SK-N-SH (cell line): ENCODE results near the gene CTDP1.

ENCODE experiments used
- CHD2 ChIP-seq: fragments of 150-350 bp; IDR thresholded peaks from 2 replicates; pipeline ENCODE4 v1.6.1; 2018; ENCODE audit warnings: low read length; ENCODE audit not compliant: partially characterized antibody
- ELF1 ChIP-seq: IDR thresholded peaks from 2 replicates; pipeline ENCODE4 v1.4.0; 2012
- EZH2phosphoT487 ChIP-seq: fragments of 200-600 bp; sonication (generic); IDR thresholded peaks from 2 replicates; pipeline ENCODE4 v1.6.1; 2017; ENCODE audit warnings: low read depth, mixed run types, mild to moderate bottlenecking, antibody characterized with exemption, moderate library complexity, borderline replicate concordance
- FOXM1 ChIP-seq: IDR thresholded peaks from 2 replicates; pipeline ENCODE4 v1.4.0; 2012; ENCODE audit warnings: low read depth, mild to moderate bottlenecking
- GABPA ChIP-seq: IDR thresholded peaks from 2 replicates; pipeline ENCODE4 v1.4.0; 2012; ENCODE audit warnings: low read depth, mild to moderate bottlenecking
- MEF2A ChIP-seq: IDR thresholded peaks from 2 replicates; pipeline ENCODE4 v1.4.0; 2012; ENCODE audit warnings: low read depth, borderline replicate concordance
- POLR2AphosphoS5 ChIP-seq: IDR thresholded peaks from 2 replicates; pipeline ENCODE4 v1.6.1; 2012; ENCODE audit warnings: low read depth, low read length
- RAD21 ChIP-seq: IDR thresholded peaks from 2 replicates; pipeline ENCODE4 v1.6.1; 2012; ENCODE audit warnings: mild to moderate bottlenecking, low read length
- SIN3A ChIP-seq: IDR thresholded peaks from 2 replicates; pipeline ENCODE4 v1.6.1; 2012; ENCODE audit warnings: low read depth, mild to moderate bottlenecking, low read length, moderate library complexity, borderline replicate concordance
- TAF1 ChIP-seq: IDR thresholded peaks from 2 replicates; pipeline ENCODE4 v1.6.1; 2012; ENCODE audit warnings: low read depth, mild to moderate bottlenecking, low read length, moderate library complexity, borderline replicate concordance
- TF ChIP-seq, protein P1 (sequence below): fragments of 150-350 bp; IDR thresholded peaks from 2 replicates; pipeline ENCODE4 v1.6.1; 2017; ENCODE audit warnings: antibody characterized with exemption, low read length, low read depth, borderline replicate concordance
- TF ChIP-seq, protein P2 (sequence below): fragments of 200-600 bp; sonication (generic); IDR thresholded peaks from 2 replicates; pipeline ENCODE4 v1.6.1; 2017; ENCODE audit warnings: antibody characterized with exemption, mild to moderate bottlenecking, moderate library complexity
- TF ChIP-seq, protein P3 (sequence below): IDR thresholded peaks from 2 replicates; pipeline ENCODE4 v1.4.0; 2012; ENCODE audit warnings: low read depth, borderline replicate concordance
- TF ChIP-seq, protein P4 (sequence below): IDR thresholded peaks from 2 replicates; pipeline ENCODE4 v1.4.0; 2012; ENCODE audit warnings: low read depth, borderline replicate concordance

DNA sequence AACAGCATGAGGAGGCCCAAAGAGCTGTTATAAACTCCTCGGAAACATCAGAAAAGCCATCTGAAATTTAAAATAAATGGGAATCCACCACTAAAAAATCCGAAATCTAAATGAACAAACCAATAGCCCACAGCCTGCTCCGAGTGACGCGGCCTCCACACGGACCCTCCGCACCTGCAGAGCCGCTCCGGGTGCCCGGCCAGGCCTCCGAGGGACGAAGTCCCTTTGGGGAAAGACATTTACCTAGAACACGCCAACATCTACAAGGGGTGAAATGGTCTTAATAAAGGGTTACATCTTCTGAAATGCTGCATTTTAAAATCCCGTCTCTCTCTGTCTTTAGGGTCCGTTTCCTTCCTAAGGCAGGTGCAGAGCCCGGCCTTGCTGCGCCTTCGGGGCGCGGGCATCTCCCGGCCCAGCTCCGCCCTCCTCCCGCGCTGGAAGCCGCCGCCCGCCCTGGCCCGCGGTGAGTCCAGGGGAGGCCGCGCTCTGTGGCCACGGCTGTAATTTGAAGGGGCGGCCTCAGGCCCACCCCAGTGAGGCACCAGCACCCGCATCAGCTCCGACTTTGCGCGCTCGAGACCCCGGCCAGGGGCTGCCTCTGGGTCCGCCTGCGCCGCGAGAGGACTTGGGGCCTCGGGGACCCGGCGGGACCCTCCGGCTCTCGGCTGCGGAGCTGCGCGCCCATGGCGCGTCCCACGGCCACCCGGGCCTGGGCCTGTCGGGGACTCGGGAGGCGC, 42.3 kb upstream of the CTDP1 start:
- TF ChIP-seq POLR2AphosphoS5 (no peak), RAD21 (no peak), MEF2A (no peak), GABPA (no peak), TAF1 (no peak), SIN3A (no peak), ELF1 (no peak), FOXM1 (no peak), EZH2phosphoT487 (no peak), CHD2 (no peak)
- TF ChIP-seq, protein P1, sequence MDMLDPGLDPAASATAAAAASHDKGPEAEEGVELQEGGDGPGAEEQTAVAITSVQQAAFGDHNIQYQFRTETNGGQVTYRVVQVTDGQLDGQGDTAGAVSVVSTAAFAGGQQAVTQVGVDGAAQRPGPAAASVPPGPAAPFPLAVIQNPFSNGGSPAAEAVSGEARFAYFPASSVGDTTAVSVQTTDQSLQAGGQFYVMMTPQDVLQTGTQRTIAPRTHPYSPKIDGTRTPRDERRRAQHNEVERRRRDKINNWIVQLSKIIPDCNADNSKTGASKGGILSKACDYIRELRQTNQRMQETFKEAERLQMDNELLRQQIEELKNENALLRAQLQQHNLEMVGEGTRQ: no peak
- TF ChIP-seq, protein P2, sequence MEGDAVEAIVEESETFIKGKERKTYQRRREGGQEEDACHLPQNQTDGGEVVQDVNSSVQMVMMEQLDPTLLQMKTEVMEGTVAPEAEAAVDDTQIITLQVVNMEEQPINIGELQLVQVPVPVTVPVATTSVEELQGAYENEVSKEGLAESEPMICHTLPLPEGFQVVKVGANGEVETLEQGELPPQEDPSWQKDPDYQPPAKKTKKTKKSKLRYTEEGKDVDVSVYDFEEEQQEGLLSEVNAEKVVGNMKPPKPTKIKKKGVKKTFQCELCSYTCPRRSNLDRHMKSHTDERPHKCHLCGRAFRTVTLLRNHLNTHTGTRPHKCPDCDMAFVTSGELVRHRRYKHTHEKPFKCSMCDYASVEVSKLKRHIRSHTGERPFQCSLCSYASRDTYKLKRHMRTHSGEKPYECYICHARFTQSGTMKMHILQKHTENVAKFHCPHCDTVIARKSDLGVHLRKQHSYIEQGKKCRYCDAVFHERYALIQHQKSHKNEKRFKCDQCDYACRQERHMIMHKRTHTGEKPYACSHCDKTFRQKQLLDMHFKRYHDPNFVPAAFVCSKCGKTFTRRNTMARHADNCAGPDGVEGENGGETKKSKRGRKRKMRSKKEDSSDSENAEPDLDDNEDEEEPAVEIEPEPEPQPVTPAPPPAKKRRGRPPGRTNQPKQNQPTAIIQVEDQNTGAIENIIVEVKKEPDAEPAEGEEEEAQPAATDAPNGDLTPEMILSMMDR: no peak
- TF ChIP-seq, protein P3, sequence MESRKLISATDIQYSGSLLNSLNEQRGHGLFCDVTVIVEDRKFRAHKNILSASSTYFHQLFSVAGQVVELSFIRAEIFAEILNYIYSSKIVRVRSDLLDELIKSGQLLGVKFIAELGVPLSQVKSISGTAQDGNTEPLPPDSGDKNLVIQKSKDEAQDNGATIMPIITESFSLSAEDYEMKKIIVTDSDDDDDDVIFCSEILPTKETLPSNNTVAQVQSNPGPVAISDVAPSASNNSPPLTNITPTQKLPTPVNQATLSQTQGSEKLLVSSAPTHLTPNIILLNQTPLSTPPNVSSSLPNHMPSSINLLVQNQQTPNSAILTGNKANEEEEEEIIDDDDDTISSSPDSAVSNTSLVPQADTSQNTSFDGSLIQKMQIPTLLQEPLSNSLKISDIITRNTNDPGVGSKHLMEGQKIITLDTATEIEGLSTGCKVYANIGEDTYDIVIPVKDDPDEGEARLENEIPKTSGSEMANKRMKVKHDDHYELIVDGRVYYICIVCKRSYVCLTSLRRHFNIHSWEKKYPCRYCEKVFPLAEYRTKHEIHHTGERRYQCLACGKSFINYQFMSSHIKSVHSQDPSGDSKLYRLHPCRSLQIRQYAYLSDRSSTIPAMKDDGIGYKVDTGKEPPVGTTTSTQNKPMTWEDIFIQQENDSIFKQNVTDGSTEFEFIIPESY: no peak
- TF ChIP-seq, protein P4, sequence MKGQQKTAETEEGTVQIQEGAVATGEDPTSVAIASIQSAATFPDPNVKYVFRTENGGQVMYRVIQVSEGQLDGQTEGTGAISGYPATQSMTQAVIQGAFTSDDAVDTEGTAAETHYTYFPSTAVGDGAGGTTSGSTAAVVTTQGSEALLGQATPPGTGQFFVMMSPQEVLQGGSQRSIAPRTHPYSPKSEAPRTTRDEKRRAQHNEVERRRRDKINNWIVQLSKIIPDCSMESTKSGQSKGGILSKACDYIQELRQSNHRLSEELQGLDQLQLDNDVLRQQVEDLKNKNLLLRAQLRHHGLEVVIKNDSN: no peak
